SK-N-SH treated with all-trans-retinoic acid at 6 μM for 48 hours (cell line): ENCODE data around the gene FAM131C.

Source experiments
- ATAC-seq: fragments of 200-7000 bp; cut with Tn5 transposase; 3 replicates; pipeline ENCODE4 v1.9.1; 2020; ENCODE audit warnings: mild to moderate bottlenecking, moderate library complexity
- ARNTL ChIP-seq: fragments of 450-650 bp; formaldehyde crosslinking; IDR thresholded peaks from 2 replicates; pipeline ENCODE4 v1.5.0; 2020; ENCODE audit warnings: low read depth, mild to moderate bottlenecking, moderate library complexity, borderline replicate concordance
- BACH2 ChIP-seq: fragments of 250-450 bp; sonication (Bioruptor Pico); IDR thresholded peaks from 2 replicates; pipeline ENCODE4 v1.9.0; 2021; ENCODE audit warnings: mild to moderate bottlenecking, borderline replicate concordance
- CSDC2 ChIP-seq: fragments of 250-450 bp; sonication (Bioruptor Pico); IDR thresholded peaks from 2 replicates; pipeline ENCODE4 v1.5.0; 2020; ENCODE audit warnings: mild to moderate bottlenecking, moderate library complexity
- ESRRG ChIP-seq: fragments of 250-450 bp; sonication (Bioruptor Pico); IDR thresholded peaks from 2 replicates; pipeline ENCODE4 v1.6.1; 2021; ENCODE audit warnings: mild to moderate bottlenecking
- ISL1 ChIP-seq: fragments of 250-450 bp; sonication (Bioruptor Pico); IDR thresholded peaks from 2 replicates; pipeline ENCODE4 v2.1.2; 2022; ENCODE audit warnings: mild to moderate bottlenecking, moderate library complexity
- OSR1 ChIP-seq: fragments of 250-450 bp; sonication (Bioruptor Pico); IDR thresholded peaks from 2 replicates; pipeline ENCODE4 v1.8.0; 2022; ENCODE audit warnings: moderate library complexity, mild to moderate bottlenecking, inconsistent platforms
- PATZ1 ChIP-seq: fragments of 250-450 bp; sonication (Bioruptor Pico); IDR thresholded peaks from 2 replicates; pipeline ENCODE4 v1.8.0; 2020; ENCODE audit warnings: mild to moderate bottlenecking, moderate library complexity, borderline replicate concordance
- POU6F1 ChIP-seq: fragments of 250-450 bp; sonication (Bioruptor Pico); IDR thresholded peaks from 2 replicates; pipeline ENCODE4 v1.8.0; 2021; ENCODE audit warnings: low read depth, mild to moderate bottlenecking, moderate library complexity, borderline replicate concordance
- PPARA ChIP-seq: fragments of 250-450 bp; sonication (Bioruptor Pico); IDR thresholded peaks from 2 replicates; pipeline ENCODE4 v1.5.0; 2020; ENCODE audit warnings: mild to moderate bottlenecking, borderline replicate concordance
- RARB ChIP-seq: fragments of 250-450 bp; sonication (Bioruptor Pico); IDR thresholded peaks from 2 replicates; pipeline ENCODE4 v1.8.0; 2021; ENCODE audit warnings: mild to moderate bottlenecking, moderate library complexity
- SNAI2 ChIP-seq: fragments of 250-450 bp; sonication (Bioruptor Pico); IDR thresholded peaks from 2 replicates; pipeline ENCODE4 v1.5.0; 2020; ENCODE audit warnings: mild to moderate bottlenecking, moderate library complexity
- TCF4 ChIP-seq: fragments of 250-450 bp; sonication (Bioruptor Pico); IDR thresholded peaks from 2 replicates; pipeline ENCODE4 v1.8.0; 2021; ENCODE audit warnings: mild to moderate bottlenecking, moderate library complexity, borderline replicate concordance
- TOX ChIP-seq: fragments of 250-450 bp; sonication (Bioruptor Pico); IDR thresholded peaks from 2 replicates; pipeline ENCODE4 v1.8.0; 2021; ENCODE audit warnings: mild to moderate bottlenecking, moderate library complexity, borderline replicate concordance
- ZC3H10 ChIP-seq: fragments of 250-450 bp; sonication (Bioruptor Pico); IDR thresholded peaks from 2 replicates; pipeline ENCODE4 v1.5.1; 2021; ENCODE audit warnings: mild to moderate bottlenecking, moderate library complexity
- ZFP30 ChIP-seq: fragments of 450-650 bp; formaldehyde crosslinking; IDR thresholded peaks from 2 replicates; pipeline ENCODE4 v1.5.0; 2022; ENCODE audit warnings: mild to moderate bottlenecking, moderate library complexity
- ZNF565 ChIP-seq: fragments of 450-650 bp; formaldehyde crosslinking; conservative IDR thresholded peaks from 2 replicates; pipeline ENCODE4 v1.5.0; 2020; ENCODE audit warnings: low read depth, mild to moderate bottlenecking, moderate library complexity
- ZNF70 ChIP-seq: fragments of 450-650 bp; formaldehyde crosslinking; IDR thresholded peaks from 2 replicates; pipeline ENCODE4 v1.5.0; 2020; ENCODE audit warnings: mild to moderate bottlenecking, moderate library complexity
- ZNF8 ChIP-seq: fragments of 450-650 bp; formaldehyde crosslinking; IDR thresholded peaks from 2 replicates; pipeline ENCODE4 v1.5.0; 2020; ENCODE audit warnings: mild to moderate bottlenecking, moderate library complexity
- TF ChIP-seq, protein P1 (sequence below): fragments of 250-450 bp; sonication (Bioruptor Pico); IDR thresholded peaks from 2 replicates; pipeline ENCODE4 v1.5.0; 2020; ENCODE audit warnings: mild to moderate bottlenecking, moderate library complexity
- TF ChIP-seq, protein P2 (sequence below): fragments of 250-450 bp; sonication (Bioruptor Pico); IDR thresholded peaks from 2 replicates; pipeline ENCODE4 v1.5.1; 2020; ENCODE audit warnings: low read depth, mild to moderate bottlenecking, moderate library complexity

Gene FAM131C

GRCh38 chr1:16120940-16121410 lies 47.5 kb upstream of the FAM131C start:
- TF ChIP-seq SNAI2 (CRISPR knock-in tag) (no peak), ZFP30 (CRISPR knock-in tag) (no peak), TCF4 (CRISPR knock-in tag) (no peak), PPARA (CRISPR knock-in tag) (no peak), PATZ1 (no peak), ZNF8 (CRISPR knock-in tag) (no peak), OSR1 (no peak)
- peak; percentile 9; the same call in 2 of the 3 replicates for ATAC-seq

DNA sequence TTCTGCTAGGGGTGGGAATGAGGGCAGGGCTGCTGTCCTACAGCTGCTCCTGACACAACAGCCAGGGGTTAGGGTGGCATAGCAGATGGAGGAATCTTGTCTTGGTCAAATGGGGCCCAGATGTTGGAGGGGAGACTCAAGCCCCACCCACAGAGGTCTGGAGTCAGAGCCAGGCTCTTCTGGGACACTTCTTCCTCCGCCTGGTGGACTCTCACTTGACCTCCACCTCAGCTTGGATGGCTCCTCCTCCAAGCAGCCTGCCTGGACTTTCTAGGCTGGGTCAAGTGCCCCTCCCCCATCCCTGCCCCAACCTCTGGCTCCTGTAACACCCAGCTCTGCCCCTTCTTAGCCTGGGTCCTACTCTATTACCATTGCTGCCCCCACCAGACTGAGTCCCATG lies 47.0 kb upstream of the FAM131C start:
- ATAC-seq, result peak; percentile 11
- TF ChIP-seq TCF4 (CRISPR knock-in tag) (no peak), RARB (CRISPR knock-in tag) (no peak), PPARA (CRISPR knock-in tag) (no peak), ZFP30 (CRISPR knock-in tag) (no peak), PATZ1 (no peak), CSDC2 (CRISPR knock-in tag) (no peak), ZNF8 (CRISPR knock-in tag) (no peak), TOX (no peak), SNAI2 (CRISPR knock-in tag) (no peak), OSR1 (no peak)
- TF ChIP-seq, all 23 proteins: peak for 0

GRCh38 chr1:16119926-16120325 lies 46.5 kb upstream of the FAM131C start:
- TF ChIP-seq PPARA (CRISPR knock-in tag), result no peak
- no peak for TF ChIP-seq ZNF8 (CRISPR knock-in tag)
- no peak for TF ChIP-seq ARNTL (CRISPR knock-in tag)
- no peak for TF ChIP-seq ESRRG (CRISPR knock-in tag)
- TF ChIP-seq ZNF70 (CRISPR knock-in tag), result no peak
- TF ChIP-seq, protein P1, sequence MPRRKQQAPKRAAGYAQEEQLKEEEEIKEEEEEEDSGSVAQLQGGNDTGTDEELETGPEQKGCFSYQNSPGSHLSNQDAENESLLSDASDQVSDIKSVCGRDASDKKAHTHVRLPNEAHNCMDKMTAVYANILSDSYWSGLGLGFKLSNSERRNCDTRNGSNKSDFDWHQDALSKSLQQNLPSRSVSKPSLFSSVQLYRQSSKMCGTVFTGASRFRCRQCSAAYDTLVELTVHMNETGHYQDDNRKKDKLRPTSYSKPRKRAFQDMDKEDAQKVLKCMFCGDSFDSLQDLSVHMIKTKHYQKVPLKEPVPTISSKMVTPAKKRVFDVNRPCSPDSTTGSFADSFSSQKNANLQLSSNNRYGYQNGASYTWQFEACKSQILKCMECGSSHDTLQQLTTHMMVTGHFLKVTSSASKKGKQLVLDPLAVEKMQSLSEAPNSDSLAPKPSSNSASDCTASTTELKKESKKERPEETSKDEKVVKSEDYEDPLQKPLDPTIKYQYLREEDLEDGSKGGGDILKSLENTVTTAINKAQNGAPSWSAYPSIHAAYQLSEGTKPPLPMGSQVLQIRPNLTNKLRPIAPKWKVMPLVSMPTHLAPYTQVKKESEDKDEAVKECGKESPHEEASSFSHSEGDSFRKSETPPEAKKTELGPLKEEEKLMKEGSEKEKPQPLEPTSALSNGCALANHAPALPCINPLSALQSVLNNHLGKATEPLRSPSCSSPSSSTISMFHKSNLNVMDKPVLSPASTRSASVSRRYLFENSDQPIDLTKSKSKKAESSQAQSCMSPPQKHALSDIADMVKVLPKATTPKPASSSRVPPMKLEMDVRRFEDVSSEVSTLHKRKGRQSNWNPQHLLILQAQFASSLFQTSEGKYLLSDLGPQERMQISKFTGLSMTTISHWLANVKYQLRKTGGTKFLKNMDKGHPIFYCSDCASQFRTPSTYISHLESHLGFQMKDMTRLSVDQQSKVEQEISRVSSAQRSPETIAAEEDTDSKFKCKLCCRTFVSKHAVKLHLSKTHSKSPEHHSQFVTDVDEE (CRISPR knock-in tag), result no peak
- TF ChIP-seq, protein P2, sequence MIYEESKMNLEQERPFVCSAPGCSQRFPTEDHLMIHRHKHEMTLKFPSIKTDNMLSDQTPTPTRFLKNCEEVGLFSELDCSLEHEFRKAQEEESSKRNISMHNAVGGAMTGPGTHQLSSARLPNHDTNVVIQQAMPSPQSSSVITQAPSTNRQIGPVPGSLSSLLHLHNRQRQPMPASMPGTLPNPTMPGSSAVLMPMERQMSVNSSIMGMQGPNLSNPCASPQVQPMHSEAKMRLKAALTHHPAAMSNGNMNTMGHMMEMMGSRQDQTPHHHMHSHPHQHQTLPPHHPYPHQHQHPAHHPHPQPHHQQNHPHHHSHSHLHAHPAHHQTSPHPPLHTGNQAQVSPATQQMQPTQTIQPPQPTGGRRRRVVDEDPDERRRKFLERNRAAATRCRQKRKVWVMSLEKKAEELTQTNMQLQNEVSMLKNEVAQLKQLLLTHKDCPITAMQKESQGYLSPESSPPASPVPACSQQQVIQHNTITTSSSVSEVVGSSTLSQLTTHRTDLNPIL, result no peak
- no peak for TF ChIP-seq SNAI2 (CRISPR knock-in tag)
- TF ChIP-seq ZNF565 (CRISPR knock-in tag), result no peak
- no peak for TF ChIP-seq ZC3H10 (CRISPR knock-in tag)
- no peak for TF ChIP-seq POU6F1 (CRISPR knock-in tag)
- no peak for TF ChIP-seq CSDC2 (CRISPR knock-in tag)
- no peak for TF ChIP-seq BACH2
- no peak for TF ChIP-seq OSR1
- no peak for TF ChIP-seq ISL1 (CRISPR knock-in tag)
- peak; percentile 11 for ATAC-seq
